ENCODE results near the gene DAP. TPM values are rescaled to one million over a fixed set of nuclear protein-coding genes. Genes with fewer than 3 reads are reported as not detected.

The DAP gene
- total RNA-seq, 4 donors from 2014 or later, result 2.4 to 11.7 (median 3.6) TPM

DNA sequence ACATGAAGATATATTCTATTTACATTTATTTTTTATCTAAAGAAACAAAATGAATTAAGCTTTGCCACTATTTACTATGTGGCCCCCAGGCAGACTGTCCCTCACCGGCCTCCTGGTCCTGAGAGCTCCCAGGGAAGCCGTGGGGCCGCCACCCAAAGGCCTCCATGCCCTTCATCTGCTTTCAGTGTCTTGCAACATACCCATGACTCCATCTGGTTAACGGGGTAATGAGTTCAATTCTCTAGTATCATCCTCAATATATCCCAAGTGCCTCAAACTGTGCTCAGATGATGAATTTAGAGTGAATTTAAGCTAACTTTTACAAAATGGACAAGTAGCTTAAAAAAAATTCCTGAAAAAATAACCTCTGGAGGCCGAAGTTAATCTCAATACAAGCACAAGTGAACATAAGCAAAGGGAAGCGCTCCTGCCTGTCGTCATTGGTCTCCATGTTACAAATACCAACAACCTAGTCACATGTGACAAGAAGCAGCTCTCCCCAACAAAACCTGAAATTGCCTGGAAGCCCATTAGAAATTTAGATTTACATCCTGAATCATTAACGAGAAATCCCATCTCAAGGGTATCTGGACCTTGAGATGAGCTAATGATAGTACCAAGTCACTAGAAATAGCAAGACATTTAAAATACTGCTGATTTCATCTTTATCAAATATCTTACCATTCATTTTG lies 26.1 kb downstream of the DAP start:
- H3K27me3 ChIP-seq, result no peaks in the 10 kb centered on the region
- no peaks in the 10 kb centered on the region for H3K4me1 ChIP-seq
- H3K9me3 ChIP-seq, result no peaks in the 10 kb centered on the region
- H3K27ac ChIP-seq, result no peak overlapping the region
- ATAC-seq (no peak), DNase-seq (no peak)
- no peaks in the 10 kb centered on the region for H3K36me3 ChIP-seq
- TF ChIP-seq POLR2A (IDR thresholded peaks at IDR 0.05), result no peak
- TF ChIP-seq, protein P1, sequence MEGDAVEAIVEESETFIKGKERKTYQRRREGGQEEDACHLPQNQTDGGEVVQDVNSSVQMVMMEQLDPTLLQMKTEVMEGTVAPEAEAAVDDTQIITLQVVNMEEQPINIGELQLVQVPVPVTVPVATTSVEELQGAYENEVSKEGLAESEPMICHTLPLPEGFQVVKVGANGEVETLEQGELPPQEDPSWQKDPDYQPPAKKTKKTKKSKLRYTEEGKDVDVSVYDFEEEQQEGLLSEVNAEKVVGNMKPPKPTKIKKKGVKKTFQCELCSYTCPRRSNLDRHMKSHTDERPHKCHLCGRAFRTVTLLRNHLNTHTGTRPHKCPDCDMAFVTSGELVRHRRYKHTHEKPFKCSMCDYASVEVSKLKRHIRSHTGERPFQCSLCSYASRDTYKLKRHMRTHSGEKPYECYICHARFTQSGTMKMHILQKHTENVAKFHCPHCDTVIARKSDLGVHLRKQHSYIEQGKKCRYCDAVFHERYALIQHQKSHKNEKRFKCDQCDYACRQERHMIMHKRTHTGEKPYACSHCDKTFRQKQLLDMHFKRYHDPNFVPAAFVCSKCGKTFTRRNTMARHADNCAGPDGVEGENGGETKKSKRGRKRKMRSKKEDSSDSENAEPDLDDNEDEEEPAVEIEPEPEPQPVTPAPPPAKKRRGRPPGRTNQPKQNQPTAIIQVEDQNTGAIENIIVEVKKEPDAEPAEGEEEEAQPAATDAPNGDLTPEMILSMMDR (IDR thresholded peaks at IDR 0.05 in 4 of 5, conservative IDR thresholded peaks at IDR 0.05 in 1 of 5), result no peak
- intact Hi-C loops (cut with DNase I; ENCODE audit: low total_unique reads) (no loop called here), in situ Hi-C loops (cut with MboI; ENCODE audit: low sequenced_read_pairs in 4 of 4) (no loop called here)
- no peak overlapping the region for H3K4me3 ChIP-seq

DNA sequence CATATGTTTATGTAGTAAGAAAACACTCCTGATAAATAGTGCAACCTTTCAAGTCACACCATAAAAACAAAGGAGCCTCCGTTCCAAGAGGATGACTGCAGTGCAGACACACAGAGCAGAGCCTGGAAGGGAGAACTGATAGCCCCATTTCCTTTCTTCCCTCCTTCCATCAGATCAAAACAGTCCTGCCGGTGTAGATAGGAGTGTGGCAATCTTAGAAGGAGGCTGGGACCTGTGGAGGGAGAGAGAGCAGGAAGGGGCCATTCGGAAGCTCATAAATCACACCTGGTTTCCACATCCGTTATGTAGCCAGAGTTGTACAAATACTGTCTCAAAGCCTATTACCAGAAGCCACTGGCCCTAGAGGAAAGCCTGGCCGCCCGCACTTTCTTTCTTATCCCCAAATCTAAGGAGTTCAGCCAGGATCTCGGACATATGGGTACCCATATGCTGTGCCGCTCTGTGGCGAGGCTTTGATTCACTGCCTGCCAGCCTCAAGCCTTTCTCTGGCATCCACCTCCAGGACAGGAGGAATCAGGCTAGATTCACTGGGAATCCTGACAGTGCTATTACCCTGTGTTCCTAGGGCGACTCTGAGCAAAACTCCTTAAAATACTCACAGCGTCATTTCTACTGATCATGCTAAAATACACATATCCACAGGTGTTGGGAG lies 26.9 kb downstream of the DAP start:
- ATAC-seq (no peak), DNase-seq (no peak)
- TF ChIP-seq, protein P1 (IDR thresholded peaks at IDR 0.05 in 4 of 5, conservative IDR thresholded peaks at IDR 0.05 in 1 of 5), result no peak
- TF ChIP-seq POLR2A (IDR thresholded peaks at IDR 0.05), result no peak
- in situ Hi-C loops (cut with MboI; ENCODE audit: low sequenced_read_pairs in 4 of 4), result no loop called here
- no peak overlapping the region for H3K27ac ChIP-seq
- no peaks in the 10 kb centered on the region for H3K27me3 ChIP-seq
- intact Hi-C loops (cut with DNase I; ENCODE audit: low total_unique reads), result no loop called here
- no peaks in the 10 kb centered on the region for H3K9me3 ChIP-seq
- no peaks in the 10 kb centered on the region for H3K4me1 ChIP-seq
- no peak overlapping the region for H3K4me3 ChIP-seq
- no peaks in the 10 kb centered on the region for H3K36me3 ChIP-seq

- TF ChIP-seq, protein P1 (IDR thresholded peaks at IDR 0.05 in 4 of 5, conservative IDR thresholded peaks at IDR 0.05 in 1 of 5), result no peak
- no peak for TF ChIP-seq POLR2A (IDR thresholded peaks at IDR 0.05)
- no peak overlapping the region for H3K4me3 ChIP-seq
- ATAC-seq (no peak), DNase-seq (no peak)
- no peaks in the 10 kb centered on the region for H3K4me1 ChIP-seq
- no peaks in the 10 kb centered on the region for H3K9me3 ChIP-seq
- intact Hi-C loops (cut with DNase I; ENCODE audit: low total_unique reads) (no loop called here), in situ Hi-C loops (cut with MboI; ENCODE audit: low sequenced_read_pairs in 4 of 4) (no loop called here)
- H3K27ac ChIP-seq, result no peak overlapping the region
- H3K27me3 ChIP-seq, result no peaks in the 10 kb centered on the region
- no peaks in the 10 kb centered on the region for H3K36me3 ChIP-seq
These were observed 27.6 kb downstream of the DAP start for GRCh38 chr5:10733426-10733825.

DNA sequence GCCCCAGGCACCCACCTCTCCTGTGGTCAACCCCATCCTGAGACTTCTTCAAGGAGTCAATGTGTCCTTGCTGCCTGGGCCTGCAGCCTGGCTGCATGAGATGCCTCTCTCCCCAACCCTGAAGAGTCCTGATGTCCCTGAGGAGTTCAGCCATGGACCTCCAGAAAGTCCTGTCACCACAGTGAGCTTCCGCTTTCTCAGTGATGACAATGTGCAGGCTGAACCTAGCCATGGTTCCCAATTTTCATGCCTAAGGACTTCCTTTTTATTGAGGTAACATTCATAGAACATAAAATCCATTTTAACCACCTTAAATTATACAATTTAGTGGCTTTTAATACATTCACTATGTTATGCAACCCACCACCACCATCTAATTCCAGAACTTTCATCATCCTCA lies 29.1 kb downstream of the DAP start:
- intact Hi-C loops (cut with DNase I; ENCODE audit: low total_unique reads), result no loop called here
- no peaks in the 10 kb centered on the region for H3K4me1 ChIP-seq
- no peak for ATAC-seq

More for the DNA sequence above, 29.1 kb downstream of the DAP start:
- no peak for DNase-seq
- H3K9me3 ChIP-seq, result no peaks in the 10 kb centered on the region
- TF ChIP-seq, protein P1 (IDR thresholded peaks at IDR 0.05 in 4 of 5, conservative IDR thresholded peaks at IDR 0.05 in 1 of 5), result no peak
- TF ChIP-seq POLR2A (IDR thresholded peaks at IDR 0.05), result no peak
- H3K27ac ChIP-seq, result no peak overlapping the region
- in situ Hi-C loops (cut with MboI; ENCODE audit: low sequenced_read_pairs in 4 of 4), result no loop called here
- no peak overlapping the region for H3K4me3 ChIP-seq
- H3K27me3 ChIP-seq, result no peaks in the 10 kb centered on the region
- no peaks in the 10 kb centered on the region for H3K36me3 ChIP-seq
